HG03558 (cell line): ENCODE data around the gene WHAMM.
"Not testable (repeated sequence)": the region's sequence is repeated elsewhere in the genome, so short reads cannot be mapped to it uniquely, and the experiment has no call there.

Source experiments
- ATAC-seq: cut with Tn5 transposase; IDR thresholded peaks from one replicate; pipeline ENCODE4 v1.9.1; 2021; ENCODE audit warnings: moderate number of reproducible peaks; ENCODE audit not compliant: unreplicated experiment; ENCODE audit errors: extremely low read depth

WHAMM gene

DNA sequence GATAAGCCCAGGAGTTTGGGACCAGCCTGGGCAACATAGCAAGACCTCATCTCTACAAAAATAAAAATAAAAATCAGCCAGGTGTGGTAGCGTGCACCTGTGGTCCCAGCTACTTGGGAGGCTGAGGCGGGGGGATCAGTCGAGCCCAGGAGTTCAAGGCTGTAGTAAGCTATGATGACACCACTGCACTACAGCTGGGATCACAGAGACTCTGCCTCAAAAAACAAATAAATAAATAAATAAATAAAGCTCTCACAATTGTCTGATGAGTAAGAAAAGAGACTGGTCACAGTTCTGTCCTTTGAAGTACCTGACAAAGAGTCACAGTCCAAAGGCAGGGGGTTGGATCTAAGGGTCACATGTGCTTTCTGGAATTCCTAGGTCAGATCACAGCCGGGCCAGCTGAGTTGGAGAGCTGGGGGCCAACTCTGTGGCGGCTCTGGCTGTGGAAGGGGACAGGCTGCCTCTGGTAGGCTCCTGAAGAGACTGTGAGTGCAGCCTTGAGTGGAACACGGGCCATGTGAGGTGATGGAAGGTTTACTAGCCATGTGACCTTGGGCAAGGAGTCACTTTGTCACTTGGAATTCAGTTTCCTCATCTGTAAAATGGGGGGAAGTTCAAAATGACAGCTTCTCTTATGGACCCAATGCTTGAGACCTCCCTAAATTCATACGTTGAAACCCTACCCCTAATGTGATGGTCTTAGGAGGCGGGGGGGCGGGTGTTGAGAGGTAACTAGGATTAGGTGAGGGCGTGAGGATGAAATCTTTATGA, 47.2 kb downstream of the WHAMM start:
- no peak for ATAC-seq

DNA sequence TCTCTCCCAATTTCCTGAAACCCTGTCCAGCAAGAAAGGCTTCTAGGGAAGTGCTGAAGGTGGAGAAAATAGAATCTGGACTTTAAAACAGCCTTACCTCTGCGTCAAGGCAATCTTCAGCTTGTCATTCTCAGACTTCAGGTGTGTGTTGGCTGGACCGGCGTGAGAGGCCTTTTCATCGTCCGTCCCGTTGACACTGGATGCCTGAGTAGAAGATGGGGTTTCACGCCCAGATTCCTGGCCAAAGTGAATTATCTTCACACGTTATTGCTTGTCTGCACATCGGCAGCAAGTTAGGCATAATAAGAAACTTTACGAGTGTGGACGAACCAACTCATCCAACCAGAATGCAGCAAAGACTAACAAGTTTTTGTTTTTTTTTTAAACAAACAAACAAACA, 49.5 kb downstream of the WHAMM start:
- no peak for ATAC-seq

DNA sequence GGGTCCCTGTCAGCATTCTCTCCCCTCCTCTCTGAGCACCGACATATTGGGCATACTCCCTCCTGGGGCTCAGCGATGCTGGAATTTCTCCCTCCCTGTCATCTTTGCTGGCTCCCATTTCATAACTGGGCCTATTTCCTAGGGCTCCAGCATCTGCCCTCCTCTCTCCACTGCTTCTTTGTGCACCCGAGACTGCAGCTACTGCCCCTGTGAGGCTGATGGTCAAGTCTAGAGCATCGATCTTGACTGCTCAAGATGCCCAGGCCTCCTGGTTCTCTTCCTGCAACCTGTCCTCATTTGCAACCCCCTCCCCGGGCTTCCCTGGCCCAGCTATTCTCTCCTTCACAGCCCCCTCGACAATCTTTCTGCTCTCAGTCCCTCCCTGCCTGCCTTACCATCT, 53.5 kb downstream of the WHAMM start:
- ATAC-seq = no peak

DNA sequence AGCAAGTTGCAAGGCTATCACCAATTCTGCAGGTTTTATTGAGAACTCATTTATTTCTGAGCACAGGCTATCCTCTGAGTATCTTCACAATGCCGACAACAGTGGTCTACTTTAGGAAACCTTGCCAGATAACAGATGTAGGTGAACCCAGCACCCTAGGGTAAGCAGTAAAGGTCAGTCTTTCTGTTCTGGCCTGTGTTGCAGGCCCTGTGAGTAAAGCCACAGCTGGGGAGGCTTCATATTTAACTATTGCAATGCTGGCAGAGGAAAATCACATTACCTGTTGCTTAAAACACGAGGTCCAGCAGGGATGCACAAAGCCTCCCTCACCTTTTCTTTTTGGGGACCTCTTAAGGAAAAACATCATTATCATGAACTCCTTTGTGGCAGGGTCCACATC, 55.5 kb downstream of the WHAMM start:
- ATAC-seq = no peak

DNA sequence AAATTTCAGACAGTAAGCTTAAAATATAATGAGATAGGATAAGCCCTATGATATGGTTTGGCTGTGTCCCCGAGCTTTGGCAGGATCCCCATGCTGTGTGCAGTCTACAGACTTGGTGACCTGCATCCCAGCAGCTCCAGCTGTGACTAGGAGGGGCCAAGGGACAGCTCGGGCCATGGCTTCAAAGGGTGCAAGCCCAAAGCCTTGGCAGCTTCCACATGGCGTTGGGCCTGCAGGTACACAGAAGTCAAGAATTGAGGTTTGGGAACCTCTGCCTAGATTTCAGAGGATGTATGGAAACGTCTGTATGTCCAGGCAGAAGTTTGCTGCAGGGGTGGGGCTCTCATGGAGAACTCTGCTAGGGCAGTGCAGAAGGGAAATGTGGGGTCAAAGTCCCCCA, 56.2 kb downstream of the WHAMM start:
- ATAC-seq = not testable (repeated sequence)

DNA sequence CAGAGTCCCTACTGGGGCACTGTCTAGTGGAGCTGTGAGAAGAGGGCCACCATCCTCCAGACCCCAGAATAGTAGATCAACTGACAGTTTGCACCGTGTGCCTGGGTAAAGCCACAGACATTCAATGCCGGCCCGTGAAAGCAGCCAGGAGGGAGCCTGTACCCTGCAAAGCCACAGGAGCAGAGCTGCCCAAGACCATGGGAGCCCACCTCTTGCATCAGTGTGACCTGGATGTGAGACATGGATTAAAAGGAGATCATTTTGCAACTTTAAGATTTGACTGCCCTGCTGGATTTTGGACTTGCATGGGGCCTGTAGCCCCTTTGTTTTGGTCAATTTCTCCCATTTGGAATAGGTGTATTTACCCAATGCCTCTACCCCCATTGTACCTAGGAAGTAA, 56.6 kb downstream of the WHAMM start:
- not testable (repeated sequence) for ATAC-seq

DNA sequence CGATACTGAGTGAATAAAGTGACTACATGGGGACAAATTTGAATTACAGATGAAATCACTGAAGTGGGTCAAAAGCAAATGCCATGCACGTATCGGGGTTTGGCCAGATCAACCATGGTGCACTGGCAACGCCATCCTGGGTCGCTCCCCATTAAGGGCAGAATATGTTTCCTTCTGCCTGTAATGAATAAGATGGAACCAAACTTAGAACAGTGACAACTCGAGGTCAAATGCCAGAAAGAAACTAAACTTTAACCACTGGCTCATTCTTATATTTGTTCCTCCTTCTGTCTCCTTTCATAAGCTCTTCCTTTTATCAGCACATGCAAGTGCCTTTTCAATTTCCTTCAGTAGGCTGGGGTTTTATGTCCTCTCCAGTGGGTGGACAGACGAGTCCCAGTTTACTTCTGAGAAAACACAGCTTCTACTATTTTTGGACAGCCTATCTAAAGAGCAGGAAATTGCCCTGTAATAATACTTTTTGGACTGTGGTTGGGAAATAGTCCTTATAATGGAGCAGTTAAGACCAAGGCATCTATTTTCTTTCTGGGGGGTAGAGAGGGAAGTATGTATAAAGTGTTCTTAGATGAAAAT, 61.4 kb downstream of the WHAMM start:
- no peak for ATAC-seq

DNA sequence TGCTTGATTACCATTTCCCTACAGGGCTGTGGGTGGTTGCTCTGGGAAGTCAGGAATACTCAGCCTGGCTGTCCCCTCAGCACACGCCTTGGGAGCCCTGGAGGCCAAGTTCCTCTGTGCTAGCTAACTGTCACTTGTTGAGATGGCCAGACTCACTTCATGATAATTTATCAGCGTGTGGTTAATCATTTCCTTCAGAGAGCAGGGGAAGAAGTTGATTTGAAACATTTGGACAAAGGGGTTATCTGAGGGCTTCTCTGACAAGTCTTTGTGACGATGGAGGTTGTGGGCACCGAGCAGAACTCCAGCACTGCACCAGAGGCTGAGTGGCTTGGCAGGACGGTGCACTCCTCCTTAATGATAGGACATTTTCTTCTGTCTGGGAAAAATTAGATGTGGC, 61.9 kb downstream of the WHAMM start:
- no peak for ATAC-seq

DNA sequence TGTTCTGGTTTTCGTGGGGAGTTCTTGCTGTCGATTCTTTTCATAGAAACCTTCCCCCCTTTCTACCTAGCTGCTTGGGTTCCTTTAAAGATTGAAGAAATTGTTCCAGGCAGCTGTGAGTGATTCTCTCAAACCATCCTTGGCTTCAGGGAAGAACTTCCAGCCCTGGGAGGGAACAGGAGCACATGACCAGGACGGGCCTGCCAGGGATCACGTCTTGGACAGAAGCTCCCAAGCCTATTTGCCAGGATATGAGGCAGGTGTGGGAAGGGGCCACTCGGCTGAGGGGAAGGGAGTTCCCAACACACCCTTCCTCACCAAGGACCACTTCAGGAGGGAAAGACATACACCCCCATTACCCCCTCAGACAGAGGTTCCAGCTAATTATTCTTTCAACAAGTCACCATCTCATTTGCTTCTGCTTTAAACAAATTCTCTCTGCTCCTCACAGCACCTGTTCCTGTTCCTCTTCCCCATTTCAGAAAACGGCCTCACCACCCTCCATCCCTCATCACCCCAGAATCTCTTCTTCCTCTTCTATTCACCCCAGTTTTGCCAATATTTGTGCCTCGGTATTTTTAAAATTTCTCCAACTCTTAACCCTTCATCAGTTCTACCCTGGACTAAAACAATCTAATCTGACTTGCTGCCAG, 62.5 kb downstream of the WHAMM start:
- no peak for ATAC-seq

DNA sequence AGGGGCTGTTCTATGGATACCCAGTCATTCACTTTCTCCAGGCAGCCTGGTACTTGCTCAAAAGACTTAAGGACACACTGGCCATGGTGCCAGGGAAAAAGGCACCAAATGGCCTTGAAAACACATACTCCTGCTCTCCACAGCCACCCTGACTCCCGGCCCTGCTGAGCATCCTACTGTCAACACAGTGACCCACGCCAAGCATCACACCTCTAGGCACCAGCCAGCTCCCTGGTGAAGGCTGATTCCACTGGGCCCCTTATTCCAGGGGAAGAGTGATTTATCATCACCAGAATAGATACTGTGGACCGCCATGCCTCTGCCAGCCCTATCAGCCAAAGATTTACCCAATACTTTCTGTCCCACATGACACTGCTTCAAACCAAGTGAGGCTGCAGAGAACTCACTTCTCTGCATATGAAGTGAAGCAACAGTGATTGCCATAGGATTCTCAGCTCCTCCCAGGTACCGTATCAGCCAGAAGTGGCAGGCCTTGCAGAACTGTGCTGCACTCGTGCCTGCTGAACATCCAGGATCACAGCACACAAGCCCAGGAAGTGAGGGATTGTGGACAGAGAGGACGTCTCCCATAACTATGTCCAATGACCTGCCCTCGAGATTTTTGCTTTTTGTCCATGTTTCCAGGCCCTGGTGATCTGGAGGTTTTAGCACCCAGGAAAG, 63.7 kb downstream of the WHAMM start:
- no peak for ATAC-seq

DNA sequence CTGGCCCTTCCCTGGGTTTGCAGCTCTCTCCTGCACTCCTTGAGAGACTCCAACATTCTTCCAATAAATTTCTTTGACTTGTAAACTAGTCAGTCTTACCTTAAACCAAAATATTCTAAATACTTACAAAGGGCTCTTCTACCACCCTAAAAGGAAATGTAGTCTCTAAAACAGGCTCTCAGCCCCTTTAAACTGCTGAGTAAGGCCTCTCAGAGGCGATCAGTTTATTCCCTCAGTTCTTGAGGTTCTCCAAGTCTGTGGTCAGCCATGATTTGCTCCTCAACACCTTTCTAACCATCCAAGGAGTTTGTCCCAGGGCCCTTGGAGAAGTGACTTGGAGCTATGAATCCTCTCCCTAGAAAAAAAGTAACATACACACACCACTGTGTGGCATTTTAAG, 64.8 kb downstream of the WHAMM start:
- no peak for ATAC-seq

DNA sequence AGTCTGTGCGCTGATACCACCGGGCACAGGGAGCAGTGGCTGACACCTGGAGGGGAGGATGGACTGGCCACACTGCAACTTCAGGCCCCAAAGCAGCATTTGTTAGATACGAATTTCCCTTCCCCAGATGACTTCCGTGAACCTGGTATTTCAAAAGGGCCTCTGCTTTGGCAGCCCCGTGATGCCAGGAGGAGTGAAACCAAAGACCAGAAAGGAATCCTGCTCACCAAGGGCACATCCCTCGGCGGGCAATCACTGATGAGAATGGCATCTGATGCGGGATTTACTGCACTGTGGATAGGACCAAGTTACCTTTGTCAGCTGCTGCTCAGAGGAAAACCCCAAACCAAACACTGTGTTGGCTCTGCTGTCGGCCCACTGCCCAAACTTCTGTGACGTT, 65.5 kb downstream of the WHAMM start:
- ATAC-seq = no peak

DNA sequence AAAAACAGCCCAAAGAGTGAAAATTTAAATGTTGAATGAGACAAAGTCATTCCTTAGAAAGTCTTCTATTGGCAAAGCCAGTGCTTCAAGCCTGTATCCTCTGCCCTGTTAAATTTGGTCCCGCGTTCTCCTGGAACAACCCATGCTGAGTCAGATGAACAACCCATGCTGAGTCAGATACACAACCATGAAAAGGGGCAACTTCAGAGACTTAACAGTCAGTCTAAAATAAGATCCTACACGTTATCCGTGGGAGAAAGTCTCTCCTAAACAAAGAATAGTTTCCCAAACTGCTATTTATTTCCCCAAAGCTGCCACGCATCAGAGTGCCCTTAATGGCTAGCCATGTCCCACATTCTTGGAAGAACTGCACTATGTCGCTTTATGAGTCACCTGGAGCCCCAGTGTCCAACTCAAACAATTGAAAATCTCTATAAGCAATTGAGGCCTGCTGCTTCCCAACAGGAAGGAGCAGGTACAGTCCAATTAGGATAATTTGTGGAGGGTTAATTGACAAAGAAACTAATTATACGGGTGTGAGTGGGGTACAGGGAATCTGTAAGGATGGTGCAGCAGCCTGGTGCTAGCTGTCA, 66.1 kb downstream of the WHAMM start:
- no peak for ATAC-seq

DNA sequence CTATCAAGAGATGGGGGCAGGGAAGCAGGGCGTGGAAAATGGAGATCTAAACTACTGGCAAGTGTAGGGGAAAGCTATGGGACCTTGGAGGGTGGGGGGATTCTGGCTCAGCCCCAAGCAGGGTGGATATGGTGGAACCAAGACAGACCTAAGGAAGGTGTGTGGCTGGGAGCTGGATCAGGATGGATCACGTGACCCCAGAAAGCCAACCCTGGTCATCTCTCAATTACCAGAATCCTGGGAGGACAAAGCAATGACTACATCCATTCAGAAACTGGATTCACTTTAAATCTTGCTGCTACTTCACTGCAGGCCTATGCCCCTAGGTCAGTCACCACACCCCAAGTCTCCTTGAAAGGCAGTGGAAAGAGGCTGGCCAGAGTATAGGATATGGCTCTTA, 68.4 kb downstream of the WHAMM start:
- ATAC-seq = no peak

DNA sequence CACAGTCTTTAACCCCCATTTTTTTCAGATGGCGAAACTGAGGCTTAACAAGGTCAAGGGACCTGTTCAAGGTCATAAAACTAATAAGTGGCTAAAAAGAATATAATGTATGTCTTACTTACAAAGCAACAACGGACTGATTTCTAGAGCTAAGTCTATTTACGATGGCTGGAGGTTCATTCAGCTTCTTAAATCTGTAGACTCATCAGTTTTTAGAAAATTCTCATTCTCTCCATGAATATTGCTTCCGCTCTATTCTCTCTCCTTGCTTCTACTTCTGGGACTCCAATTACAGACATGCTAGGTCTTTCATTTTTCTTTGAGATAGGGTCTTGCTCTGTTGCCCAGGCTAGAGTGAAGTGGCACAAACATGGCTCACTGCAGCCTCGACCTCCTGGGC, 68.9 kb downstream of the WHAMM start:
- ATAC-seq = no peak

DNA sequence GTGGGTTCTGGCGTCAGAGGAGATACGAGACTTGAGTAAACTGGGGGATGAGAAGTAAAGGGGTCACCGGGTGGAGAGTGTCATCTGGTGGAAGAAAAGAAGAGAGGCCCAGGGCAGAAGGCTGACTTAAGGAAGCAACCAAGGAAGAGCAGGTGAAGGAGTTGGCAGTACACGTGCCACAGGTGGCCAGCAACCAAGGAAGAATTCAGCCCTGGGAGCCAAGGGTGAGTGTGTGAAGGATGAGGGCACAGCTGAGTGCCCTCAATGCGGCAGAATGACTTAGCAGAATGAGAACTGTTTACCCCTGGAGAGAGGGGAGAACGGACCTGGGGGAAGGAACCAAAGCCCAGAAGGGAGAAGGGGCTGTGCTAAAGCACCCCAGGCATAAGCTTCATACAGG, 71.3 kb downstream of the WHAMM start:
- ATAC-seq = no peak

DNA sequence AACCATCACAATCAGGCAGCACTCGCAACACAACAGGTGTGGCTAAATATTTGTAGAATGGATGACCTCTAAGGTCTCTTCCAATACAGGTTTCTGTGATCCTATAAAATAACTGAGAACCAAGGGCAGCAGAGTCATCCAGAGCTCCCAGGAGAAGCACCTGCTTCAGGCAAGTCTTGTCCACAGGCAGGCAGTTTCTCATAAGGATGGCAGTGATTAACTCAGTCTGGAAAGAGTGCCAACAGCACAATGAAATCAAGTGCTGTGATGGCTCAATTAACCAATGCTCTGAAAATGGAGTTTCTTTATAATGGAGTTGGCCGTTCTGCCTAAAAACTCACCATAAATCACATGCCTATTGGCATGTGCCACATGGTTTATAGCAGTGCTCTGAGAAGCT, 72.3 kb downstream of the WHAMM start:
- no peak for ATAC-seq

DNA sequence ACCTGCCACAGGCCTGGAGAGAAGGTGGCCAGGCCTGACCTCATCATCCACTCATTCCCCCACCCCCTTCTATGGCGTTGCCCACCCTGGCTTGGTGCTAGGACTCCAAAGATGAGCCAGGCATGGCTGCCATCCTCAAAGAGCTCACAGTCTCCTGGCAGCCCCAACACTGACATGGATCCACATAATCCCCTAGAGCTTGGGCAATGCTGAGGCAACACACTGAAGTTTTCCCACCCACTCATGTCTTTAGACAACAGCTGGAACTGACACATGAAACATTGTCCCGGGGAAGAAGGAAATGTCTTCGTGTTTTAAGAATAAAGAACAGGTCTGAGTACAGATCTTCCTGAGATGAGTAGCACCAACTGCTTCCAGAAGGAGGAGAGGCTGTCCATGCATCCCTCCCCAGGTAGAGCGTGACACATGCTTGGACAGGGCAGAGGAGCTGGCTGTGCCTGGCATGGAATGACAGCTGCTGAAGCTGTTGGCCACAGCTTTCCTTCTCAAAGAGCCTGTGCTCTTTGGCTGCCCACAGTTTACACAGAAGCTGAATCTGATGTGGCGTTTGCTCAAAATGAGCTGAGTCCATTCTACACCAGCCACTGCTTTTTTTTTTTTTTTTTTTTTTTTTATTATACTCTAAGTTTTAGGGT, 73.0 kb downstream of the WHAMM start:
- no peak for ATAC-seq
